H1 (cell line): ENCODE measurements around the gene PID1.

ENCODE experiments used
- POLR2A ChIP-seq, 2 experiments: IDR thresholded peaks; 1 replicate in 1 of 2; 2 replicates in 1 of 2; pipeline ENCODE4 v1.6.1; 2011; ENCODE audit warnings: low read depth in 2 of 2, low read length in 2 of 2, mild to moderate bottlenecking in 2 of 2; ENCODE audit errors: control extremely low read depth in 1 of 2
- RAD21 ChIP-seq, 2 experiments: IDR thresholded peaks in 1 of 2; conservative IDR thresholded peaks in 1 of 2; 2 replicates each; pipeline ENCODE4 v1.6.1; 2011; ENCODE audit warnings: low read depth in 2 of 2, low read length in 2 of 2, improper control_type of control experiment in 1 of 2, inconsistent platforms in 1 of 2, mild to moderate bottlenecking in 1 of 2, moderate library complexity in 1 of 2
- TF ChIP-seq, protein P1 (sequence below), 3 experiments: IDR thresholded peaks; 1 replicate in 2 of 3; 2 replicates in 1 of 3; pipeline versions ENCODE4 v1.5.1 to v1.6.1; 2011; ENCODE audit warnings: low read length in 3 of 3, mild to moderate bottlenecking in 3 of 3, inconsistent platforms in 2 of 3, low read depth in 1 of 3, moderate library complexity in 1 of 3; ENCODE audit not compliant: insufficient read depth in 1 of 3; ENCODE audit errors: control extremely low read depth in 1 of 3

GRCh38 chr2:229249536-229249935, 21.6 kb downstream of the PID1 start:
- no peak for TF ChIP-seq POLR2A (IDR thresholded peaks at IDR 0.05; ENCODE audit: control extremely low read depth in 1 of 2, low read depth in 2 of 2, low read length in 2 of 2)
- TF ChIP-seq, protein P1, sequence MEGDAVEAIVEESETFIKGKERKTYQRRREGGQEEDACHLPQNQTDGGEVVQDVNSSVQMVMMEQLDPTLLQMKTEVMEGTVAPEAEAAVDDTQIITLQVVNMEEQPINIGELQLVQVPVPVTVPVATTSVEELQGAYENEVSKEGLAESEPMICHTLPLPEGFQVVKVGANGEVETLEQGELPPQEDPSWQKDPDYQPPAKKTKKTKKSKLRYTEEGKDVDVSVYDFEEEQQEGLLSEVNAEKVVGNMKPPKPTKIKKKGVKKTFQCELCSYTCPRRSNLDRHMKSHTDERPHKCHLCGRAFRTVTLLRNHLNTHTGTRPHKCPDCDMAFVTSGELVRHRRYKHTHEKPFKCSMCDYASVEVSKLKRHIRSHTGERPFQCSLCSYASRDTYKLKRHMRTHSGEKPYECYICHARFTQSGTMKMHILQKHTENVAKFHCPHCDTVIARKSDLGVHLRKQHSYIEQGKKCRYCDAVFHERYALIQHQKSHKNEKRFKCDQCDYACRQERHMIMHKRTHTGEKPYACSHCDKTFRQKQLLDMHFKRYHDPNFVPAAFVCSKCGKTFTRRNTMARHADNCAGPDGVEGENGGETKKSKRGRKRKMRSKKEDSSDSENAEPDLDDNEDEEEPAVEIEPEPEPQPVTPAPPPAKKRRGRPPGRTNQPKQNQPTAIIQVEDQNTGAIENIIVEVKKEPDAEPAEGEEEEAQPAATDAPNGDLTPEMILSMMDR (IDR thresholded peaks at IDR 0.05; ENCODE audit: control extremely low read depth in 1 of 3, insufficient read depth in 1 of 3, low read depth in 1 of 3, low read length in 3 of 3): no peak
- no peak for TF ChIP-seq RAD21 (IDR thresholded peaks at IDR 0.05 in 1 of 2, conservative IDR thresholded peaks at IDR 0.05 in 1 of 2; ENCODE audit: low read depth in 2 of 2, low read length in 2 of 2)
